HepG2 (cell line): ENCODE data around the gene TPD52L2. TPM values are rescaled to one million over a fixed set of nuclear protein-coding genes. Genes with fewer than 3 reads are reported as not detected.
A peak's percentile ranks its signal among the peaks of the same experiment; 100 is the strongest.

ENCODE experiments used
- ARNTL ChIP-seq: sonication (generic); formaldehyde crosslinking; IDR thresholded peaks from 2 replicates; pipeline ENCODE4 v1.4.0; 2020; ENCODE audit warnings: mild to moderate bottlenecking, missing genetic modification reagents
- CCDC6 ChIP-seq: sonication (generic); formaldehyde crosslinking; IDR thresholded peaks from 2 replicates; pipeline ENCODE4 v1.8.1; 2022; ENCODE audit warnings: mild to moderate bottlenecking, missing genetic modification reagents, moderate library complexity
- EEA1 ChIP-seq: sonication (generic); formaldehyde crosslinking; IDR thresholded peaks from 2 replicates; pipeline ENCODE4 v1.5.1; 2020; ENCODE audit warnings: mild to moderate bottlenecking, missing genetic modification reagents, borderline replicate concordance
- ETV6 ChIP-seq: sonication (generic); formaldehyde crosslinking; conservative IDR thresholded peaks from 2 replicates; pipeline ENCODE4 v1.4.0; 2020; ENCODE audit warnings: missing genetic modification reagents
- EZH2 ChIP-seq: conservative IDR thresholded peaks from 2 replicates; pipeline ENCODE4 v1.6.1; 2012; ENCODE audit warnings: mild to moderate bottlenecking, low read depth, low read length, moderate library complexity
- FOXO1 ChIP-seq: sonication (generic); formaldehyde crosslinking; IDR thresholded peaks from 2 replicates; pipeline ENCODE4 v1.4.0; 2020; ENCODE audit warnings: missing genetic modification reagents
- MED1 ChIP-seq: sonication (generic); formaldehyde crosslinking; IDR thresholded peaks from 2 replicates; pipeline ENCODE4 v1.4.0; 2020; ENCODE audit warnings: missing genetic modification reagents
- MLLT10 ChIP-seq: sonication (generic); formaldehyde crosslinking; IDR thresholded peaks from 2 replicates; pipeline ENCODE4 v1.4.0; 2020; ENCODE audit warnings: missing genetic modification reagents
- NFE2L1 ChIP-seq: sonication (generic); formaldehyde crosslinking; IDR thresholded peaks from 2 replicates; pipeline ENCODE4 v1.4.0; 2020; ENCODE audit warnings: missing genetic modification reagents, mild to moderate bottlenecking, borderline replicate concordance
- NPAS2 ChIP-seq: sonication (generic); formaldehyde crosslinking; IDR thresholded peaks from 2 replicates; pipeline ENCODE4 v1.8.0; 2022; ENCODE audit warnings: mild to moderate bottlenecking, missing genetic modification reagents, borderline replicate concordance
- RBM22 ChIP-seq: fragments of 200-400 bp; formaldehyde crosslinking; optimal IDR thresholded peaks from 2 replicates; pipeline ENCODE3; 2017; ENCODE audit warnings: mild to moderate bottlenecking, low read length, moderate library complexity
- SOX13 ChIP-seq, 3 experiments: fragments of 450-650 bp in 1 of 3; sonication (generic) in 1 of 3; formaldehyde crosslinking in 1 of 3; IDR thresholded peaks in 2 of 3; conservative IDR thresholded peaks in 1 of 3; 2 replicates each; pipeline versions ENCODE4 v1.5.0 to v1.6.1; 2016 to 2020; ENCODE audit warnings: antibody characterized with exemption in 1 of 3, mild to moderate bottlenecking in 1 of 3, missing compliant biosample characterization in 1 of 3, missing genetic modification reagents in 1 of 3, moderate library complexity in 1 of 3
- SSRP1 ChIP-seq: IDR thresholded peaks from 2 replicates; pipeline ENCODE4 v1.6.1; 2016; ENCODE audit warnings: control low read depth
- TBP ChIP-seq: sonication (generic); formaldehyde crosslinking; IDR thresholded peaks from 2 replicates; pipeline ENCODE4 v1.5.0; 2020; ENCODE audit warnings: missing genetic modification reagents
- ZBTB42 ChIP-seq: sonication (generic); formaldehyde crosslinking; IDR thresholded peaks from 2 replicates; pipeline ENCODE4 v1.5.0; 2020; ENCODE audit warnings: mild to moderate bottlenecking, missing genetic modification reagents
- ZNF101 ChIP-seq: sonication (generic); formaldehyde crosslinking; IDR thresholded peaks from 2 replicates; pipeline ENCODE4 v1.4.0; 2020; ENCODE audit warnings: mild to moderate bottlenecking, low read depth, missing genetic modification reagents, borderline replicate concordance
- ZNF17 ChIP-seq: sonication (generic); formaldehyde crosslinking; IDR thresholded peaks from 2 replicates; pipeline ENCODE4 v1.5.0; 2020; ENCODE audit warnings: mild to moderate bottlenecking, missing genetic modification reagents
- ZNF230 ChIP-seq: sonication (generic); formaldehyde crosslinking; IDR thresholded peaks from 2 replicates; pipeline ENCODE4 v1.4.0; 2020; ENCODE audit warnings: mild to moderate bottlenecking, missing genetic modification reagents
- ZNF367 ChIP-seq: sonication (generic); formaldehyde crosslinking; IDR thresholded peaks from 2 replicates; pipeline ENCODE4 v1.4.0; 2020; ENCODE audit warnings: missing genetic modification reagents, borderline replicate concordance
- ZNF441 ChIP-seq: sonication (generic); formaldehyde crosslinking; IDR thresholded peaks from 2 replicates; pipeline ENCODE4 v1.7.0; 2021; ENCODE audit warnings: missing genetic modification reagents, borderline replicate concordance
- polyA plus RNA-seq, 8 experiments: library from polyadenylated mRNA; depleted of rRNA in 3 of 8; stranded (reverse) in 7 of 8; unstranded in 1 of 8; fragments of >200 nt; fragmentation: Illumina TruSeq in 4 of 8; extraction: Trizol in 4 of 8; gene quantifications; 2 replicates each; pipeline versions ENCODE4 v1.2.1 to v1.2.3, GENCODE V29; 2011 to 2016; ENCODE audit warnings: low read depth in 4 of 8, missing spikeins in 1 of 8, mixed read lengths in 1 of 8; ENCODE audit not compliant: insufficient read depth in 1 of 8
- total RNA-seq, 5 experiments: library from RNA; depleted of rRNA; stranded (reverse); fragments of >200 nt; fragmentation: Illumina TruSeq; extraction: Trizol; gene quantifications; 2 replicates each; pipeline ENCODE4 v1.2.3, GENCODE V29; 2016; ENCODE audit warnings: low read depth in 1 of 5
- TF ChIP-seq, protein P1 (sequence below): sonication (generic); formaldehyde crosslinking; IDR thresholded peaks from 2 replicates; pipeline ENCODE4 v1.8.0; 2022; ENCODE audit warnings: missing genetic modification reagents, mild to moderate bottlenecking, moderate library complexity, borderline replicate concordance
- TF ChIP-seq, protein P2 (sequence below): sonication (generic); formaldehyde crosslinking; IDR thresholded peaks from 2 replicates; pipeline ENCODE4 v1.5.0; 2020; ENCODE audit warnings: missing genetic modification reagents, mild to moderate bottlenecking, borderline replicate concordance
- TF ChIP-seq, protein P3 (sequence below): sonication (generic); formaldehyde crosslinking; IDR thresholded peaks from 2 replicates; pipeline ENCODE4 v1.4.0; 2020; ENCODE audit warnings: low read depth, missing genetic modification reagents

The TPD52L2 gene
- total and polyA plus RNA-seq, 2 of the 13 experiments (the other 11 are each of a cell fraction or from before 2014, with no cell fraction given), result 156 to 184 TPM

DNA sequence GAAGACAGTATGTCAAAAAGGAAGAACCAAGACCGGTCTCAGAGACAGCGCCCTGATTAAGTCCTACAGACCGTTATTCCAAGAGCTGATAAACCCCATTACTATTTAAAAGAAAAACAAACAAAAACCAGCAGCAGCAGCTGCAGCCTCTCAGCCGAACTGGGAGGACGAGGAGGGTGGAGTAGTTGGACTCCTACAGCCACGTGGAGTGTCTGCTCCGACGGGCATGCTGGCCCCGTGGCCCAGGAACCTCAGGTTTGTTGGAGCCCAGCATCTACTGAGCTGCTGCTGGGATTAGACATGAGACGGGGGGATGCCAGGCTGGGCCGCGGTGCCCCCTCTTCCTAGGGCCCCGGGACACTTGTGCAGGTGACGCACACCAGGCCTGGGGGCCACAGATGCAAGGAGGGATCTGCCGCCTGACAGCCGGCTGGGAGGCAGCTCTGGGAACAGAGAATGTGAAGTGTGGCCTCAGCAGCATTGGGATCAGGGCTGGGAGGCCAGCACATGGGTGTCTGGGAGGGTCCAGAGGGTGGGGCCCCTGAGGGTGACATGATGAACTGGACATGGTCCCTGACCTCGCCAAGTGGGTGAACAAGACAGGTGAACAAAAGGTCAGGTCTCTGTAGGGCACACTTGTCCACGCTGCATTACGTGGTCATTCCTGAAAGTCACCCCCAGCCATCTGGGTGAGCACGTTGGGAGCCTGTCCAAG is 31.1 kb upstream of the TPD52L2 start (continued):
- TF ChIP-seq, protein P1, sequence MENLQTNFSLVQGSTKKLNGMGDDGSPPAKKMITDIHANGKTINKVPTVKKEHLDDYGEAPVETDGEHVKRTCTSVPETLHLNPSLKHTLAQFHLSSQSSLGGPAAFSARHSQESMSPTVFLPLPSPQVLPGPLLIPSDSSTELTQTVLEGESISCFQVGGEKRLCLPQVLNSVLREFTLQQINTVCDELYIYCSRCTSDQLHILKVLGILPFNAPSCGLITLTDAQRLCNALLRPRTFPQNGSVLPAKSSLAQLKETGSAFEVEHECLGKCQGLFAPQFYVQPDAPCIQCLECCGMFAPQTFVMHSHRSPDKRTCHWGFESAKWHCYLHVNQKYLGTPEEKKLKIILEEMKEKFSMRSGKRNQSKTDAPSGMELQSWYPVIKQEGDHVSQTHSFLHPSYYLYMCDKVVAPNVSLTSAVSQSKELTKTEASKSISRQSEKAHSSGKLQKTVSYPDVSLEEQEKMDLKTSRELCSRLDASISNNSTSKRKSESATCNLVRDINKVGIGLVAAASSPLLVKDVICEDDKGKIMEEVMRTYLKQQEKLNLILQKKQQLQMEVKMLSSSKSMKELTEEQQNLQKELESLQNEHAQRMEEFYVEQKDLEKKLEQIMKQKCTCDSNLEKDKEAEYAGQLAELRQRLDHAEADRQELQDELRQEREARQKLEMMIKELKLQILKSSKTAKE (CRISPR knock-in tag), result no peak
- no peak for TF ChIP-seq EZH2
- TF ChIP-seq MLLT10 (CRISPR knock-in tag), result no peak
- no peak for TF ChIP-seq FOXO1 (CRISPR knock-in tag)
- TF ChIP-seq ARNTL (CRISPR knock-in tag), result peak; percentile 35; the same call in 1 of the 2 replicates
- no peak for TF ChIP-seq CCDC6 (CRISPR knock-in tag)
- TF ChIP-seq MED1, result no peak
- TF ChIP-seq ZNF441 (CRISPR knock-in tag), result no peak
- TF ChIP-seq ETV6, result no peak
- TF ChIP-seq SSRP1 (CRISPR knock-in tag), result no peak
- TF ChIP-seq SOX13 (IDR thresholded peaks at IDR 0.05), result no peak
- no peak for TF ChIP-seq SOX13 (CRISPR knock-in tag; conservative IDR thresholded peaks at IDR 0.05 in 1 of 2, IDR thresholded peaks at IDR 0.05 in 1 of 2)
- no peak for TF ChIP-seq ZNF367 (CRISPR knock-in tag)
- TF ChIP-seq NPAS2 (CRISPR knock-in tag), result no peak
- TF ChIP-seq ZNF230 (CRISPR knock-in tag), result 0 out of 2 replicates have a peak, but pooled peaks have one; percentile 82
- no peak for TF ChIP-seq NFE2L1 (CRISPR knock-in tag)
- no peak for TF ChIP-seq ZNF17
- TF ChIP-seq, protein P2, sequence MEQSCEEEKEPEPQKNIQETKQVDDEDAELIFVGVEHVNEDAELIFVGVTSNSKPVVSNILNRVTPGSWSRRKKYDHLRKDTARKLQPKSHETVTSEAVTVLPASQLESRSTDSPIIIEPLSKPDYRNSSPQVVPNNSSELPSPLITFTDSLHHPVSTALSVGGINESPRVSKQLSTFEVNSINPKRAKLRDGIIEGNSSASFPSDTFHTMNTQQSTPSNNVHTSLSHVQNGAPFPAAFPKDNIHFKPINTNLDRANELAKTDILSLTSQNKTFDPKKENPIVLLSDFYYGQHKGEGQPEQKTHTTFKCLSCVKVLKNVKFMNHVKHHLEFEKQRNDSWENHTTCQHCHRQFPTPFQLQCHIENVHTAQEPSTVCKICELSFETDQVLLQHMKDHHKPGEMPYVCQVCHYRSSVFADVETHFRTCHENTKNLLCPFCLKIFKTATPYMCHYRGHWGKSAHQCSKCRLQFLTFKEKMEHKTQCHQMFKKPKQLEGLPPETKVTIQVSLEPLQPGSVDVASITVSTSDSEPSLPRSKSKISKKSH (CRISPR knock-in tag), result no peak
- TF ChIP-seq ZBTB42 (CRISPR knock-in tag), result no peak
- TF ChIP-seq EEA1 (CRISPR knock-in tag), result no peak
- TF ChIP-seq, protein P3, sequence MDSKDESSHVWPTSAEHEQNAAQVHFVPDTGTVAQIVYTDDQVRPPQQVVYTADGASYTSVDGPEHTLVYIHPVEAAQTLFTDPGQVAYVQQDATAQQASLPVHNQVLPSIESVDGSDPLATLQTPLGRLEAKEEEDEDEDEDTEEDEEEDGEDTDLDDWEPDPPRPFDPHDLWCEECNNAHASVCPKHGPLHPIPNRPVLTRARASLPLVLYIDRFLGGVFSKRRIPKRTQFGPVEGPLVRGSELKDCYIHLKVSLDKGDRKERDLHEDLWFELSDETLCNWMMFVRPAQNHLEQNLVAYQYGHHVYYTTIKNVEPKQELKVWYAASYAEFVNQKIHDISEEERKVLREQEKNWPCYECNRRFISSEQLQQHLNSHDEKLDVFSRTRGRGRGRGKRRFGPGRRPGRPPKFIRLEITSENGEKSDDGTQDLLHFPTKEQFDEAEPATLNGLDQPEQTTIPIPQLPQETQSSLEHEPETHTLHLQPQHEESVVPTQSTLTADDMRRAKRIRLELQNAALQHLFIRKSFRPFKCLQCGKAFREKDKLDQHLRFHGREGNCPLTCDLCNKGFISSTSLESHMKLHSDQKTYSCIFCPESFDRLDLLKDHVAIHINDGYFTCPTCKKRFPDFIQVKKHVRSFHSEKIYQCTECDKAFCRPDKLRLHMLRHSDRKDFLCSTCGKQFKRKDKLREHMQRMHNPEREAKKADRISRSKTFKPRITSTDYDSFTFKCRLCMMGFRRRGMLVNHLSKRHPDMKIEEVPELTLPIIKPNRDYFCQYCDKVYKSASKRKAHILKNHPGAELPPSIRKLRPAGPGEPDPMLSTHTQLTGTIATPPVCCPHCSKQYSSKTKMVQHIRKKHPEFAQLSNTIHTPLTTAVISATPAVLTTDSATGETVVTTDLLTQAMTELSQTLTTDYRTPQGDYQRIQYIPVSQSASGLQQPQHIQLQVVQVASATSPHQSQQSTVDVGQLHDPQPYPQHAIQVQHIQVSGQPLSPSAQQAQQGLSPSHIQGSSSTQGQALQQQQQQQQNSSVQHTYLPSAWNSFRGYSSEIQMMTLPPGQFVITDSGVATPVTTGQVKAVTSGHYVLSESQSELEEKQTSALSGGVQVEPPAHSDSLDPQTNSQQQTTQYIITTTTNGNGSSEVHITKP, result no peak
- no peak for TF ChIP-seq RBM22
- no peak for TF ChIP-seq TBP
- TF ChIP-seq ZNF101 (CRISPR knock-in tag), result 0 out of 2 replicates have a peak, but pooled peaks have one; percentile 74
